GM19455 (cell line): Measurements from ENCODE around the gene GNAT1.
"Not testable (repeated sequence)": the region's sequence is repeated elsewhere in the genome, so short reads cannot be mapped to it uniquely, and the experiment has no call there.

Experiments
- ATAC-seq: cut with Tn5 transposase; IDR thresholded peaks from one replicate; pipeline ENCODE4 v1.9.1; 2021; ENCODE audit not compliant: unreplicated experiment

The GNAT1 gene

GRCh38 chr3:50201573-50202315 is 10.3 kb downstream of the GNAT1 start:
- ATAC-seq, result no peak

GRCh38 chr3:50202353-50203112 is 11.1 kb downstream of the GNAT1 start:
- no peak for ATAC-seq

GRCh38 chr3:50203113-50203808 is 11.9 kb downstream of the GNAT1 start:
- no peak for ATAC-seq

- ATAC-seq, result no peak
Observed at GRCh38 chr3:50203809-50204803, 12.7 kb downstream of the GNAT1 start.

- no peak for ATAC-seq
Observed at GRCh38 chr3:50204804-50205412, 13.5 kb downstream of the GNAT1 start, which contains the start of gene SLC38A3. SLC38A3 (plus strand) TSS chr3:50205271; CDS start chr3:50214200, 8,929 bp downstream.

GRCh38 chr3:50205413-50206276 is 14.2 kb downstream of the GNAT1 start:
- no peak for ATAC-seq

- no peak for ATAC-seq
Observed at GRCh38 chr3:50207359-50208042, 16.1 kb downstream of the GNAT1 start.

GRCh38 chr3:50208677-50209344 is 17.4 kb downstream of the GNAT1 start:
- no peak for ATAC-seq

- no peak for ATAC-seq
Observed at GRCh38 chr3:50210176-50210509, 18.7 kb downstream of the GNAT1 start.

- ATAC-seq, result no peak
Observed at GRCh38 chr3:50210510-50211367, 19.3 kb downstream of the GNAT1 start.

GRCh38 chr3:50211368-50211717 is 19.9 kb downstream of the GNAT1 start:
- ATAC-seq, result not testable (repeated sequence)

GRCh38 chr3:50211930-50212329 is 20.5 kb downstream of the GNAT1 start:
- ATAC-seq, result no peak

GRCh38 chr3:50212502-50212901 is 21.1 kb downstream of the GNAT1 start:
- no peak for ATAC-seq

- ATAC-seq, result no peak
Observed at GRCh38 chr3:50212971-50213370, 21.6 kb downstream of the GNAT1 start.

- no peak for ATAC-seq
Observed at GRCh38 chr3:50213373-50213772, 22.0 kb downstream of the GNAT1 start.

- ATAC-seq, result no peak
Observed at GRCh38 chr3:50214824-50215223, 23.4 kb downstream of the GNAT1 start.

- no peak for ATAC-seq
Observed at GRCh38 chr3:50215529-50215928, 24.1 kb downstream of the GNAT1 start.
